ENCODE results near the gene ADAM15.

ADAM15 gene

GRCh38 chr1:155008015-155008941 lies 42.8 kb upstream of the ADAM15 start:
- no peak for TF ChIP-seq CTCF (conservative IDR thresholded peaks at IDR 0.05; ENCODE audit: low read length)
- DNase-seq (ENCODE audit: low read depth), result no peak
- no peak overlapping the region for H3K4me3 ChIP-seq (ENCODE audit: low read length)

GRCh38 chr1:155009221-155009711 lies 41.9 kb upstream of the ADAM15 start:
- no peak for TF ChIP-seq CTCF (conservative IDR thresholded peaks at IDR 0.05; ENCODE audit: low read length)
- no peak for DNase-seq (ENCODE audit: low read depth)
- no peak overlapping the region for H3K4me3 ChIP-seq (ENCODE audit: low read length)

GRCh38 chr1:155009742-155010141 lies 41.4 kb upstream of the ADAM15 start:
- DNase-seq (ENCODE audit: low read depth), result no peak
- H3K4me3 ChIP-seq (ENCODE audit: low read length), result no peak overlapping the region
- no peak for TF ChIP-seq CTCF (conservative IDR thresholded peaks at IDR 0.05; ENCODE audit: low read length)

- DNase-seq (ENCODE audit: low read depth), result no peak
- no peak for TF ChIP-seq CTCF (conservative IDR thresholded peaks at IDR 0.05; ENCODE audit: low read length)
- no peak overlapping the region for H3K4me3 ChIP-seq (ENCODE audit: low read length)
Observed at GRCh38 chr1:155010211-155010918, 40.8 kb upstream of the ADAM15 start.

- DNase-seq (ENCODE audit: low read depth), result no peak
- H3K4me3 ChIP-seq (ENCODE audit: low read length), result no peak overlapping the region
- no peak for TF ChIP-seq CTCF (conservative IDR thresholded peaks at IDR 0.05; ENCODE audit: low read length)
Observed at GRCh38 chr1:155011004-155011416, 40.1 kb upstream of the ADAM15 start.

GRCh38 chr1:155011437-155012025 lies 39.6 kb upstream of the ADAM15 start:
- DNase-seq (ENCODE audit: low read depth), result no peak
- no peak overlapping the region for H3K4me3 ChIP-seq (ENCODE audit: low read length)
- no peak for TF ChIP-seq CTCF (conservative IDR thresholded peaks at IDR 0.05; ENCODE audit: low read length)
